Progenitor cell of endocrine pancreas (in vitro differentiated cells): ENCODE data around the gene PBX1. TPM values are rescaled to one million over a fixed set of nuclear protein-coding genes. Genes with fewer than 3 reads are reported as not detected.

Experiments
- DNase-seq: peaks from one replicate; pipeline ENCODE4 v3.0.0; 2021; ENCODE audit warnings: low spot score; ENCODE audit not compliant: unreplicated experiment
- H3K27ac Mint-ChIP-seq: 2 replicates; pipeline ENCODE4 v1.8.0; 2021; ENCODE audit warnings: mild to moderate bottlenecking, moderate library complexity, mixed read lengths
- H3K27me3 Mint-ChIP-seq: 2 replicates; pipeline ENCODE4 v1.8.0; 2021; ENCODE audit warnings: mixed read lengths
- H3K36me3 Mint-ChIP-seq: 2 replicates; pipeline ENCODE4 v1.8.0; 2022; ENCODE audit warnings: mixed read lengths; ENCODE audit not compliant: insufficient read depth
- H3K4me1 Mint-ChIP-seq: 2 replicates; pipeline ENCODE4 v1.8.0; 2021; ENCODE audit warnings: low read depth, mixed read lengths
- H3K4me3 Mint-ChIP-seq: 2 replicates; pipeline ENCODE4 v1.8.0; 2021; ENCODE audit warnings: low read depth, mild to moderate bottlenecking, moderate library complexity, mixed read lengths
- H3K9me3 Mint-ChIP-seq: 2 replicates; pipeline ENCODE4 v1.8.0; 2021; ENCODE audit warnings: low read depth, mixed read lengths
- CTCF ChIP-seq: fragments of 200-600 bp; sonication (generic); IDR thresholded peaks from one replicate; pipeline ENCODE4 v1.5.0; 2021; ENCODE audit warnings: antibody characterized with exemption, mild to moderate bottlenecking; ENCODE audit not compliant: unreplicated experiment
- total RNA-seq: library from RNA; stranded (reverse); gene quantifications from 2 replicates; pipeline ENCODE4 v1.2.1, GENCODE V29; 2021

PBX1 gene
- total RNA-seq, 1 donor from 2014 or later, result 205 TPM

- Mint-ChIP-seq H3K9me3 (no peaks in the 10 kb centered on the region), H3K4me3 (no peak overlapping the region), H3K27ac (no peak overlapping the region), H3K4me1 (peaks cover 31% of the 10 kb centered on the region), H3K36me3 (no peaks in the 10 kb centered on the region), H3K27me3 (no peaks in the 10 kb centered on the region)
- DNase-seq, result no peak
- TF ChIP-seq CTCF, result no peak
Measured at GRCh38 chr1:164702216-164702615, 143.2 kb downstream of the PBX1 start.

- no peak for TF ChIP-seq CTCF
- H3K36me3 Mint-ChIP-seq, result no peaks in the 10 kb centered on the region
- no peaks in the 10 kb centered on the region for H3K9me3 Mint-ChIP-seq
- H3K27me3 Mint-ChIP-seq, result no peaks in the 10 kb centered on the region
- peaks cover 34% of the 10 kb centered on the region for H3K4me1 Mint-ChIP-seq
- H3K4me3 Mint-ChIP-seq, result no peak overlapping the region
- no peak for DNase-seq
- no peak overlapping the region for H3K27ac Mint-ChIP-seq
Measured at GRCh38 chr1:164702664-164703063, 143.7 kb downstream of the PBX1 start.

DNA sequence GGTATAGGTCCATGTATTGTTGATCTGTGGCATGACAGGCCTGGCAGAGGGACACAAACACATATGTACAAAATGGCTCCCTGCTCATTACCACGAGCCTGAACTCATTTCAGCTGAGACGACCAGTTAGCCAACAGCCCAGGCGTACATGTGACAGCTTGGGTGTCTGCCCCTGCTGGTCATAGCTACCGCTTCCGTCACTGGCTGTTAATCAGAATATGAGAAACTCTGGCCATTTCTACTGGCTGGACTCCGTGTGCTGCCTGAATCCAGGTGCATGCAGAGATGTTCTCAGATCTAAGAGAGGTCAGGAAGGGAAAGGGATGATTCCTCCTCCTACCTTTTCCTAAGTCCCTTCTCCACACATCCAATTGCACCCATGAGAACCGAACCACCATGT is 144.5 kb downstream of the PBX1 start:
- no peak for DNase-seq
- Mint-ChIP-seq H3K9me3 (no peaks in the 10 kb centered on the region), H3K4me3 (no peak overlapping the region), H3K4me1 (peaks cover 34% of the 10 kb centered on the region), H3K36me3 (no peaks in the 10 kb centered on the region), H3K27ac (no peak overlapping the region), H3K27me3 (no peaks in the 10 kb centered on the region)
- peak; percentile 17 for TF ChIP-seq CTCF

GRCh38 chr1:164703960-164704411 is 145.0 kb downstream of the PBX1 start:
- Mint-ChIP-seq H3K27me3 (no peaks in the 10 kb centered on the region), H3K4me1 (peaks cover 32% of the 10 kb centered on the region), H3K36me3 (no peaks in the 10 kb centered on the region), H3K9me3 (no peaks in the 10 kb centered on the region), H3K4me3 (no peak overlapping the region), H3K27ac (no peak overlapping the region)
- no peak for DNase-seq
- TF ChIP-seq CTCF, result no peak

DNA sequence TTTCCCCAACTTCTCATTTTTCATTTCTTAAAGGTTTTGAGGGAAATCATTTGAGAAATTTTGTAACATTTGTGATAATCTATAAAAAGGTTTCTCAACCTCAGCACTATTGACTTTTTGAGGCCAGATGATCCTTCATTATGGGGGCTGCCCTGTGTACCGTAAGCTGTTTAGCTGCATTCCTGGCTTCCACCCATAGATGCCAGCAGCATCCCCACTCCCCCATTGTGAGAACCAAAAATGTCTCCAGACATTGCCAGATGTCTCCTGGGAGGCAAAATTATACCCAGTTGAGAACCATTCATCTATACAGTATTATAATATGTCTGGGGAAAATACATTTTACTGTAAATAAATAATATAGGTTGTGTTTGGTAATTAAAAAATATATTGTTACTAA is 146.0 kb downstream of the PBX1 start:
- Mint-ChIP-seq H3K27me3 (no peaks in the 10 kb centered on the region), H3K36me3 (peaks cover 3% of the 10 kb centered on the region), H3K9me3 (no peaks in the 10 kb centered on the region), H3K27ac (no peak overlapping the region), H3K4me1 (peaks cover 35% of the 10 kb centered on the region), H3K4me3 (no peak overlapping the region)
- no peak for DNase-seq
- peak; percentile 47 for TF ChIP-seq CTCF
